DOHH2 (cell line): ENCODE measurements around the gene THBD.

Experiments
- H3F3A ChIP-seq: fragments of 200-600 bp; sonication (generic), shearing (Covaris generic); 2 replicates; pipeline ENCODE4 v1.6.0; 2016; ENCODE audit warnings: antibody characterized with exemption, mild to moderate bottlenecking; ENCODE audit not compliant: control insufficient read depth, insufficient read depth
- H3K27ac ChIP-seq: fragments of 200-600 bp; sonication (generic); 2 replicates; pipeline ENCODE4 v1.5.1; 2014; ENCODE audit warnings: low read depth, mild to moderate bottlenecking, low read length, moderate library complexity
- H3K27me3 ChIP-seq: fragments of 200-600 bp; sonication (generic); 2 replicates; pipeline ENCODE4 v1.6.1; 2014; ENCODE audit warnings: mild to moderate bottlenecking, low read length, mixed read lengths; ENCODE audit not compliant: control insufficient read depth
- H3K36me3 ChIP-seq: fragments of 200-600 bp; sonication (generic); 2 replicates; pipeline ENCODE4 v1.6.1; 2014; ENCODE audit warnings: mild to moderate bottlenecking, low read length, moderate library complexity, mixed read lengths; ENCODE audit not compliant: control insufficient read depth
- H3K4me1 ChIP-seq: fragments of 200-600 bp; sonication (generic); 2 replicates; pipeline ENCODE4 v1.6.1; 2014; ENCODE audit warnings: mild to moderate bottlenecking, low read length, mixed read lengths; ENCODE audit not compliant: control insufficient read depth
- H3K4me2 ChIP-seq: fragments of 200-600 bp; sonication (generic); 2 replicates; pipeline ENCODE4 v1.6.0; 2014; ENCODE audit warnings: mild to moderate bottlenecking, low read length, moderate library complexity
- H3K4me3 ChIP-seq: fragments of 200-600 bp; sonication (generic); 2 replicates; pipeline ENCODE4 v1.5.1; 2014; ENCODE audit warnings: mild to moderate bottlenecking, low read length, mixed read lengths
- H3K79me2 ChIP-seq: fragments of 200-600 bp; sonication (generic); 2 replicates; pipeline ENCODE4 v1.6.1; 2014; ENCODE audit warnings: mild to moderate bottlenecking, low read length, mixed read lengths; ENCODE audit not compliant: control insufficient read depth
- H3K9me2 ChIP-seq: fragments of 200-600 bp; sonication (generic); replicated peaks from 2 replicates; pipeline ENCODE4 v1.6.1; 2014; ENCODE audit warnings: mild to moderate bottlenecking, low read length, mixed read lengths; ENCODE audit not compliant: control insufficient read depth
- H3K9me3 ChIP-seq: fragments of 200-600 bp; sonication (generic); 2 replicates; pipeline ENCODE4 v1.6.1; 2014; ENCODE audit warnings: antibody characterized with exemption, low read length, mixed read lengths; ENCODE audit not compliant: control insufficient read depth, insufficient read depth
- H4K20me1 ChIP-seq: fragments of 200-600 bp; sonication (generic); 2 replicates; pipeline ENCODE4 v1.6.0; 2014; ENCODE audit warnings: low read depth, mild to moderate bottlenecking, antibody characterized with exemption, low read length, moderate library complexity; ENCODE audit not compliant: control insufficient read depth, insufficient read depth
- EZH2phosphoT487 ChIP-seq: fragments of 200-600 bp; sonication (generic); IDR thresholded peaks from 2 replicates; pipeline ENCODE4 v1.6.1; 2017; ENCODE audit warnings: borderline replicate concordance, mild to moderate bottlenecking, antibody characterized with exemption, low read length, moderate library complexity, mixed read lengths
- TF ChIP-seq, protein P1 (sequence below): fragments of 200-600 bp; sonication (generic); IDR thresholded peaks from one replicate; pipeline ENCODE4 v1.5.1; 2014; ENCODE audit warnings: antibody characterized with exemption, mild to moderate bottlenecking, low read depth, low read length; ENCODE audit not compliant: poor library complexity, severe bottlenecking

THBD gene

GRCh38 chr20:23024701-23025100, 24.8 kb downstream of the THBD start:
- Histone ChIP-seq H3K27me3 (no peaks in the 10 kb centered on the region), H3K9me3 (no peaks in the 10 kb centered on the region), H3K79me2 (no peaks in the 10 kb centered on the region), H3F3A (no peaks in the 10 kb centered on the region), H3K9me2 (no peaks in the 10 kb centered on the region), H3K4me2 (no peak overlapping the region), H3K27ac (no peak overlapping the region), H3K4me3 (no peak overlapping the region), H3K4me1 (no peaks in the 10 kb centered on the region), H3K36me3 (no peaks in the 10 kb centered on the region), H4K20me1 (no peaks in the 10 kb centered on the region)
- TF ChIP-seq EZH2phosphoT487: no peak
- TF ChIP-seq, protein P1, sequence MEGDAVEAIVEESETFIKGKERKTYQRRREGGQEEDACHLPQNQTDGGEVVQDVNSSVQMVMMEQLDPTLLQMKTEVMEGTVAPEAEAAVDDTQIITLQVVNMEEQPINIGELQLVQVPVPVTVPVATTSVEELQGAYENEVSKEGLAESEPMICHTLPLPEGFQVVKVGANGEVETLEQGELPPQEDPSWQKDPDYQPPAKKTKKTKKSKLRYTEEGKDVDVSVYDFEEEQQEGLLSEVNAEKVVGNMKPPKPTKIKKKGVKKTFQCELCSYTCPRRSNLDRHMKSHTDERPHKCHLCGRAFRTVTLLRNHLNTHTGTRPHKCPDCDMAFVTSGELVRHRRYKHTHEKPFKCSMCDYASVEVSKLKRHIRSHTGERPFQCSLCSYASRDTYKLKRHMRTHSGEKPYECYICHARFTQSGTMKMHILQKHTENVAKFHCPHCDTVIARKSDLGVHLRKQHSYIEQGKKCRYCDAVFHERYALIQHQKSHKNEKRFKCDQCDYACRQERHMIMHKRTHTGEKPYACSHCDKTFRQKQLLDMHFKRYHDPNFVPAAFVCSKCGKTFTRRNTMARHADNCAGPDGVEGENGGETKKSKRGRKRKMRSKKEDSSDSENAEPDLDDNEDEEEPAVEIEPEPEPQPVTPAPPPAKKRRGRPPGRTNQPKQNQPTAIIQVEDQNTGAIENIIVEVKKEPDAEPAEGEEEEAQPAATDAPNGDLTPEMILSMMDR: no peak

DNA sequence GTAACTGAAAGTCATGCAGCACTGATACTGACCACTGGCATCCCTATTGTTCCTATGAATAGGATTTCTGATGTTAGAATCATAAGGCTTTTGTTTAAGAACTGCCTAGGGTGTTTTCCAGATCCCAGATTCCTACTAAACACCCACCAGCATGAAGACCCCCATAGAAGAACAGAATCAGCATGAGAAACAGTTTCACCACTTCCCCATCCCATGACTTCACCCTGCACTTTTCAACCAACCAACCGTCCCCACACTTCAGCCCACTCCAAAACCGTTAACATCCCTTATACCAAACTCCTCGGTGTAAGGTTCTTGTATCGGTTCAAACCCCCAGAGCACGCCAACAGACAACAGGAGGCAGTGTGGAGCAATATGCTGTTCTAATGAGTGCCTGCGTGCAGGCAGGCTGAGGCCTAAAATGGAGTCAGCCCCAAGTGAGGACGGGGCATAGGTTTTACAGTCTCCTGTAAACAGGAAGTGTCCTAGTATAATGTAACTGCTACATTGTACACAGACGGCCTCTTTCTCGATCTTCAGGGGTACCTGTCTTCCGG, 25.8 kb downstream of the THBD start:
- Histone ChIP-seq H3K9me2 (no peaks in the 10 kb centered on the region), H3F3A (no peaks in the 10 kb centered on the region), H3K4me2 (no peak overlapping the region), H4K20me1 (no peaks in the 10 kb centered on the region), H3K4me3 (no peak overlapping the region), H3K36me3 (no peaks in the 10 kb centered on the region), H3K9me3 (no peaks in the 10 kb centered on the region), H3K27me3 (no peaks in the 10 kb centered on the region), H3K79me2 (no peaks in the 10 kb centered on the region), H3K27ac (no peak overlapping the region), H3K4me1 (no peaks in the 10 kb centered on the region)
- TF ChIP-seq EZH2phosphoT487: no peak
- TF ChIP-seq, protein P1: no peak

- Histone ChIP-seq H3K27ac (no peak overlapping the region), H3K4me1 (no peaks in the 10 kb centered on the region), H3F3A (no peaks in the 10 kb centered on the region), H4K20me1 (no peaks in the 10 kb centered on the region), H3K4me2 (no peak overlapping the region), H3K79me2 (no peaks in the 10 kb centered on the region), H3K27me3 (no peaks in the 10 kb centered on the region), H3K9me3 (no peaks in the 10 kb centered on the region), H3K36me3 (no peaks in the 10 kb centered on the region), H3K9me2 (no peaks in the 10 kb centered on the region), H3K4me3 (no peak overlapping the region)
- TF ChIP-seq, protein P1: no peak
- TF ChIP-seq EZH2phosphoT487: no peak
These were observed 26.6 kb downstream of the THBD start for GRCh38 chr20:23022849-23023248.

- Histone ChIP-seq H3K4me3 (no peak overlapping the region), H3K36me3 (no peaks in the 10 kb centered on the region), H3K27ac (no peak overlapping the region), H3K27me3 (no peaks in the 10 kb centered on the region), H3K79me2 (no peaks in the 10 kb centered on the region), H3K9me2 (no peaks in the 10 kb centered on the region), H3K9me3 (no peaks in the 10 kb centered on the region), H3F3A (no peaks in the 10 kb centered on the region), H3K4me2 (no peak overlapping the region), H4K20me1 (no peaks in the 10 kb centered on the region), H3K4me1 (no peaks in the 10 kb centered on the region)
- TF ChIP-seq, protein P1: no peak
- no peak for TF ChIP-seq EZH2phosphoT487
These were observed 27.5 kb downstream of the THBD start for GRCh38 chr20:23021951-23022350.
